AG09309 (cell line): ENCODE measurements around the gene DIS3L2.
A peak's percentile ranks its signal among the peaks of the same experiment; 100 is the strongest.
"Not testable (repeated sequence)": the region's sequence is repeated elsewhere in the genome, so short reads cannot be mapped to it uniquely, and the experiment has no call there.

Experiments
- DNase-seq: peaks from one replicate; pipeline ENCODE4 v3.0.0-alpha.2; 2010; ENCODE audit warnings: low read depth
- H3K4me3 ChIP-seq: 2 replicates; pipeline ENCODE4 v1.5.1; 2011; ENCODE audit warnings: mild to moderate bottlenecking, low read depth, low read length, moderate library complexity; ENCODE audit not compliant: control insufficient read depth
- TF ChIP-seq, protein P1 (sequence below): IDR thresholded peaks from 2 replicates; pipeline ENCODE4 v1.5.1; 2011; ENCODE audit warnings: mild to moderate bottlenecking, low read depth, low read length, inconsistent platforms; ENCODE audit not compliant: insufficient read depth, control insufficient read depth; ENCODE audit errors: missing control alignments

The DIS3L2 gene

GRCh38 chr2:232029346-232029745 lies 67.8 kb downstream of the DIS3L2 start:
- H3K4me3 ChIP-seq: no peak overlapping the region
- no peak for DNase-seq
- TF ChIP-seq, protein P1, sequence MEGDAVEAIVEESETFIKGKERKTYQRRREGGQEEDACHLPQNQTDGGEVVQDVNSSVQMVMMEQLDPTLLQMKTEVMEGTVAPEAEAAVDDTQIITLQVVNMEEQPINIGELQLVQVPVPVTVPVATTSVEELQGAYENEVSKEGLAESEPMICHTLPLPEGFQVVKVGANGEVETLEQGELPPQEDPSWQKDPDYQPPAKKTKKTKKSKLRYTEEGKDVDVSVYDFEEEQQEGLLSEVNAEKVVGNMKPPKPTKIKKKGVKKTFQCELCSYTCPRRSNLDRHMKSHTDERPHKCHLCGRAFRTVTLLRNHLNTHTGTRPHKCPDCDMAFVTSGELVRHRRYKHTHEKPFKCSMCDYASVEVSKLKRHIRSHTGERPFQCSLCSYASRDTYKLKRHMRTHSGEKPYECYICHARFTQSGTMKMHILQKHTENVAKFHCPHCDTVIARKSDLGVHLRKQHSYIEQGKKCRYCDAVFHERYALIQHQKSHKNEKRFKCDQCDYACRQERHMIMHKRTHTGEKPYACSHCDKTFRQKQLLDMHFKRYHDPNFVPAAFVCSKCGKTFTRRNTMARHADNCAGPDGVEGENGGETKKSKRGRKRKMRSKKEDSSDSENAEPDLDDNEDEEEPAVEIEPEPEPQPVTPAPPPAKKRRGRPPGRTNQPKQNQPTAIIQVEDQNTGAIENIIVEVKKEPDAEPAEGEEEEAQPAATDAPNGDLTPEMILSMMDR: no peak

DNA sequence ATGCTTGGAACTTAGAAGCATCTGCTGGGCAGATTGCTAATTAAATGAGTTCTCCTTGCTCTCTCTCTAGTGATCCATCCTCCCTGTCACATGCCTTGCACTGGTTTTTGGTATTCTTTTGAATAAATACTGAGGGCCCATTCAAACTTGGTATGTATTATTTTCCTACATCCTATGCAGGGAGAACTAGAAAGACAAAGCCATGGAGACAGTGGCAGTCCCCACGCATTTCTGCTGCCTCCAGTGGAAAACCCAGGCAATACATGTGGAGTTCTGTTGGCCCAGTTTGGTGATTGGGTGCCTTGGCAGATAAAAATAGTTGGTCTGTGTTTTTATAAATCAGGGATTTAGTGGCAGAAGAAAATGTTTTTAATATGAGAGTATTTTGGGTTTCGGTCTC lies 68.7 kb downstream of the DIS3L2 start:
- no peak overlapping the region for H3K4me3 ChIP-seq
- DNase-seq: no peak
- TF ChIP-seq, protein P1: peak; percentile 22

DNA sequence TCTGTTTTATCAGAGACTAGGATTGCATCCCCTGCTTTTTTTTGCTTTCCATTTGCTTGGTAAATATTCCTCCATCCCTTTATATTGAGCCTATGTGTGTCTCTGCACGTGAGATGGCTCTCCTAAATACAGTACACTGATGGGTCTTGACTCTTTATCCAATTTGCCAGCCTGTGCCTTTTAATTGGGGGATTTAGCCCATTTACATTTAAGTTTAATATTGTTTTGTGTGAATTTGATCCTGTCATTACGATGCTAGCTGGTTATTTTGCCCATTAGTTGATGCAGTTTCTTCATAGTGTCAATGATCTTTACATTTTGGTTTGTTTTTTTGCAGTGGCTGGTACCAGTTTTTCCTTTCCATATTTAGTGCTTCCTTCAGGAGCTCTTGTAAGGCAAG lies 73.8 kb downstream of the DIS3L2 start:
- not testable (repeated sequence) for DNase-seq, H3K4me3 ChIP-seq

DNA sequence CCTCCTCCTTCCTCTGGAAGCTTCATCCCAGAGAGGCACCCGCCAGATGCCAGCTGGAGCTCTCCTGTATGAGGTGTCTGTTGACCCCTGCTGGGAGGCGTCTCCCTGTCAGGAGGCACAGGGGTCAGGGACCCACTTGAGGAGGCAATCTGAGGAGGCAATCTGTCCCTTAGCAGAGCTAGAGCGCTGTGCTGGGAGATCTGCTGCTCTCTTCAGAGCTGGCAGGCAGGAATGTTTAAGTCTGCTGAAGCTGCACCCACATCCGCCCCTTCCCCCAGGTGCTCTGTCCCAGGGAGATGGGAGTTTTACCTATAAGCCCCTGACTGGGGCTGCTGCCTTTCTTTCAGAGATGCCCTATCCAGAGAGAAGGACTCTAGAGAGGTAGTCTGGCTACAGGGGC lies 75.4 kb downstream of the DIS3L2 start:
- not testable (repeated sequence) for DNase-seq

GRCh38 chr2:232038251-232038880 lies 76.9 kb downstream of the DIS3L2 start:
- DNase-seq: no peak
- no peak overlapping the region for H3K4me3 ChIP-seq
- TF ChIP-seq, protein P1: no peak

More for the DNA sequence above, 75.4 kb downstream of the DIS3L2 start:
- not testable (repeated sequence) for H3K4me3 ChIP-seq

- no peak overlapping the region for H3K4me3 ChIP-seq
- DNase-seq: no peak
- TF ChIP-seq, protein P1: no peak
Observed at GRCh38 chr2:232038881-232039485, 77.5 kb downstream of the DIS3L2 start.

DNA sequence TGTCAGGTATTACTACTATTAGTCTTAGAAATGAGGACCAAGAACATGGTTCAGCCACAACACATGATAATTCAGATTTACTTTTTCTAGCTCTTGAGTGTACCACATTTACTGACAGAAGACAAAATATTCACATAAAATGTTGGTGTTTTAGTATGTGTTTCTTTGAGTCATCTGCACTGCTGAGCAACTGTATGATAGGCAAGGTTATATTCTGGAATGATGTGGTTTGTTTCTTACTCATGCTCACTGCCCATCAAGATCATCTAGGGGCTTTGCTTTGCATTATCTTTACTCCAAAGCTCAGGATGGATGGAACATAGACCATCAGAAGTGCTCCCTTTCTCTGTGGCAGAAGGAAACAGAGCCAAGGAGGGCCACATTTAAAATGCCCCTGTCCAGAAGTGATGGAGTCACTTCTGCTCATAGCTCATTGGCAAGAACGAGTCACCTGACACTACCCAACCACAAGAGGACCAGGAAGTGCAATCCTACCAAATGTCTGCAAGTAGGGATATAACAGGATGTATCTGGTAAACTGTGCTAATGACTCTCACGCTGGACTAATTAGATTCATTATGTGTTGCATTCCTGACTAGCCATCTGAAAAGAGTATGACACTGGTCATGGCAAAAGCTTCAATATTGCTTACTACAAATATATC lies 81.5 kb downstream of the DIS3L2 start:
- no peak for DNase-seq
- TF ChIP-seq, protein P1: no peak

More for the DNA sequence above, 81.5 kb downstream of the DIS3L2 start:
- H3K4me3 ChIP-seq: no peak overlapping the region
